Measurements from ENCODE around the gene LPAR6. TPM values are rescaled to one million over a fixed set of nuclear protein-coding genes. Genes with fewer than 3 reads are reported as not detected.

LPAR6 gene
- polyA plus RNA-seq, 3 donors: 17.2 to 72.6 (median 62.1) TPM

DNA sequence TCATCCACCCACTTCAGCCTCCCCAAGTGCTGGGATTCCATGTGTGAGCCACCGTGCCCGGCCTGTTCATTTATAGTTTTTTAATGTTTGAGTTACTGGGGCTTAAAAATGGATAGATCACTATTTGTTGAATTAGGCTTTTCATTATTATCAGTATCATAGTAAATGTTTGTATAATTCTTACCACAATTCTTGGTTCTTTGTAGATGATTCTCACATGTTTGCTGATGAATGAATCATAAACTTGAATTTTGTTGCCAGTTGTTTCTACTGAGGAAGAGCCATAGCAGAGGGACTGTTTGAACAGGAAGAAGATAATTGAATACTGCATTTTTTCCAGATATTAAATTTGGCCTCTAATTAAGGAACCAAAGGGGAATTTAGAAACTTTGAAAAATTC is 2.6 kb upstream of the LPAR6 start:
- H3K4me3 Mint-ChIP-seq: no peak overlapping the region
- no peak overlapping the region for H3K9ac ChIP-seq (ENCODE audit: insufficient read depth, low read length, poor library complexity, severe bottlenecking)
- no peak for TF ChIP-seq CTCF (IDR thresholded peaks at IDR 0.05)

GRCh38 chr13:48414501-48414900 is 1.6 kb upstream of the LPAR6 start:
- no peak overlapping the region for H3K4me3 Mint-ChIP-seq
- H3K4me2 ChIP-seq (replicated peaks; ENCODE audit: extremely low read depth, low read length, poor library complexity, severe bottlenecking): no peak overlapping the region
- no peak overlapping the region for H3K27ac ChIP-seq (ENCODE audit: low read depth in 1 of 2, low read length in 2 of 2)
- no peaks in the 10 kb centered on the region for H4K20me1 ChIP-seq (ENCODE audit: insufficient read depth, low read length)
- peaks cover 39% of the 10 kb centered on the region for H3K79me2 ChIP-seq (ENCODE audit: insufficient read depth, low read length)
- peaks cover 9 to 27% of the 10 kb centered on the region in 2 donors for H3K36me3 ChIP-seq (replicated peaks in 1 of 2; ENCODE audit: control insufficient read depth in 1 of 2, insufficient read depth in 2 of 2, low read length in 2 of 2)
- no peak for DNase-seq
- peaks cover 0 to 11% of the 10 kb centered on the region in 2 donors for H3K9me3 ChIP-seq (replicated peaks in 1 of 2; ENCODE audit: control insufficient read depth in 1 of 2, insufficient read depth in 1 of 2, low read length in 2 of 2)
- intact Hi-C loops (cut with micrococcal nuclease): loop anchor here in 1 of 2 donors (5.0 kb wide), 1 partner anchor 33 kb away; no protein-coding TSS in a partner anchor
- H3K36me3 Mint-ChIP-seq: peaks cover 39 to 41% of the 10 kb centered on the region in 2 donors
- no peak overlapping the region for H3K4me3 ChIP-seq (replicated peaks in 1 of 3; ENCODE audit: low read depth in 2 of 3, low read length in 3 of 3)
- peaks cover 0 to 13% of the 10 kb centered on the region in 2 donors for H3K4me1 ChIP-seq (ENCODE audit: control insufficient read depth in 1 of 2, insufficient read depth in 2 of 2, low read length in 2 of 2)
- H3K27ac Mint-ChIP-seq: no peak overlapping the region
- no peak overlapping the region for H3K9ac ChIP-seq (ENCODE audit: insufficient read depth, low read length, poor library complexity, severe bottlenecking)
- no peaks in the 10 kb centered on the region for H3K27me3 ChIP-seq (ENCODE audit: control insufficient read depth in 2 of 2, insufficient read depth in 2 of 2, low read length in 2 of 2)
- H3K9me3 Mint-ChIP-seq: peaks cover 14 to 28% (median 22%) of the 10 kb centered on the region in 7 donors
- no peaks in the 10 kb centered on the region for H3K27me3 Mint-ChIP-seq (ENCODE audit: low read depth in 3 of 3)
- H3K4me1 Mint-ChIP-seq: peaks cover 20% of the 10 kb centered on the region
- H2AFZ ChIP-seq (ENCODE audit: insufficient read depth, low read depth, low read length, poor library complexity, severe bottlenecking): no peak overlapping the region
- no peak for TF ChIP-seq CTCF (IDR thresholded peaks at IDR 0.05)

More for the DNA sequence above, 2.6 kb upstream of the LPAR6 start:
- Histone ChIP-seq H3K4me3 (replicated peaks in 1 of 3; ENCODE audit: low read depth in 2 of 3, low read length in 3 of 3) (no peak overlapping the region), H3K9me3 (replicated peaks in 1 of 2; ENCODE audit: control insufficient read depth in 1 of 2, insufficient read depth in 1 of 2, low read length in 2 of 2) (peaks cover 0 to 11% of the 10 kb centered on the region in 2 donors), H3K4me1 (ENCODE audit: control insufficient read depth in 1 of 2, insufficient read depth in 2 of 2, low read length in 2 of 2) (peaks cover 0 to 11% of the 10 kb centered on the region in 2 donors), H3K79me2 (ENCODE audit: insufficient read depth, low read length) (peaks cover 29% of the 10 kb centered on the region), H3K27ac (ENCODE audit: low read depth in 1 of 2, low read length in 2 of 2) (no peak overlapping the region), H3K4me2 (replicated peaks; ENCODE audit: extremely low read depth, low read length, poor library complexity, severe bottlenecking) (no peak overlapping the region), H4K20me1 (ENCODE audit: insufficient read depth, low read length) (no peaks in the 10 kb centered on the region), H2AFZ (ENCODE audit: insufficient read depth, low read depth, low read length, poor library complexity, severe bottlenecking) (no peak overlapping the region), H3K36me3 (replicated peaks in 1 of 2; ENCODE audit: control insufficient read depth in 1 of 2, insufficient read depth in 2 of 2, low read length in 2 of 2) (peaks cover 6 to 20% of the 10 kb centered on the region in 2 donors), H3K27me3 (ENCODE audit: control insufficient read depth in 2 of 2, insufficient read depth in 2 of 2, low read length in 2 of 2) (no peaks in the 10 kb centered on the region)
- intact Hi-C loops (cut with micrococcal nuclease): no loop called here
- H3K27ac Mint-ChIP-seq: no peak overlapping the region
- peaks cover 18 to 34% (median 27%) of the 10 kb centered on the region in 7 donors for H3K9me3 Mint-ChIP-seq
- no peaks in the 10 kb centered on the region for H3K27me3 Mint-ChIP-seq (ENCODE audit: low read depth in 3 of 3)
- WGBS (ENCODE audit: insufficient coverage): no CpG with 5 or more reads among the region's 2 CpGs
- peaks cover 35% of the 10 kb centered on the region in 2 donors for H3K36me3 Mint-ChIP-seq
- no peak for DNase-seq
- H3K4me1 Mint-ChIP-seq: peaks cover 15% of the 10 kb centered on the region

Data from CD14-positive monocyte (primary cell).